22Rv1 (cell line): Measurements from ENCODE around the gene NRCAM.

Experiments used
- ZFX ChIP-seq: fragments of 450-650 bp; IDR thresholded peaks from 2 replicates; pipeline ENCODE4 v1.6.1; 2017; ENCODE audit warnings: antibody characterized with exemption, borderline replicate concordance
- TF ChIP-seq, protein P1 (sequence below): fragments of 450-650 bp; IDR thresholded peaks from 2 replicates; pipeline ENCODE4 v1.5.1; 2017; ENCODE audit warnings: mild to moderate bottlenecking

- no peak for TF ChIP-seq ZFX
- TF ChIP-seq, protein P1, sequence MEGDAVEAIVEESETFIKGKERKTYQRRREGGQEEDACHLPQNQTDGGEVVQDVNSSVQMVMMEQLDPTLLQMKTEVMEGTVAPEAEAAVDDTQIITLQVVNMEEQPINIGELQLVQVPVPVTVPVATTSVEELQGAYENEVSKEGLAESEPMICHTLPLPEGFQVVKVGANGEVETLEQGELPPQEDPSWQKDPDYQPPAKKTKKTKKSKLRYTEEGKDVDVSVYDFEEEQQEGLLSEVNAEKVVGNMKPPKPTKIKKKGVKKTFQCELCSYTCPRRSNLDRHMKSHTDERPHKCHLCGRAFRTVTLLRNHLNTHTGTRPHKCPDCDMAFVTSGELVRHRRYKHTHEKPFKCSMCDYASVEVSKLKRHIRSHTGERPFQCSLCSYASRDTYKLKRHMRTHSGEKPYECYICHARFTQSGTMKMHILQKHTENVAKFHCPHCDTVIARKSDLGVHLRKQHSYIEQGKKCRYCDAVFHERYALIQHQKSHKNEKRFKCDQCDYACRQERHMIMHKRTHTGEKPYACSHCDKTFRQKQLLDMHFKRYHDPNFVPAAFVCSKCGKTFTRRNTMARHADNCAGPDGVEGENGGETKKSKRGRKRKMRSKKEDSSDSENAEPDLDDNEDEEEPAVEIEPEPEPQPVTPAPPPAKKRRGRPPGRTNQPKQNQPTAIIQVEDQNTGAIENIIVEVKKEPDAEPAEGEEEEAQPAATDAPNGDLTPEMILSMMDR: no peak
These were observed 15.6 kb downstream of the NRCAM start for GRCh38 chr7:108440613-108441012.
